Measurements from ENCODE around the gene HOXA9. TPM values are rescaled to one million over a fixed set of nuclear protein-coding genes. Genes with fewer than 3 reads are reported as not detected.

HOXA9 gene
- total RNA-seq, 4 donors from 2014 or later, result 25.7 to 71.2 (median 46.1) TPM

DNA sequence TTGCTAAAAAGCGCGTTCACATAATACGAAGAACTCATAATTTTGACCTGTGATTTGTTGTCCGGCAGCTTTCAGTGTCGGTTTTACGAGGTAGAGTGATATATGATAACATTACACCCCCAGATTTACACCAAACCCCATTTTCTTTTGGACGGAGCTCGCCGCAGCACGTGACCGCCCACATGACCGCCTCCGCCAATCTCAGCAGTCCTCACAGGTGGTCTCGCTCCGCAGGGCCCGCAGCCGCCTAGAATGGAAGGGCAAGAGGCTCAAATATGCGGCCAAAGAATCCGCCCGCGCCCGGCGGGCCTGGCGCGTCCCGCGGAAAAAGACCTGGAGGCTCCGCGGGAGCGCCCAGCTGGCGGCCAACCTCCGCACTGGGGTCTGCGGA lies 8.8 kb downstream of the HOXA9 start, which contains the start of gene HOXA7:
TSS of gene HOXA7 (minus strand) at position 168 of the 391 bp plus-strand sequence. CDS start at position 38, 130 bp downstream.
- peaks cover 0 to 7% (median 0%) of the 10 kb centered on the region in 4 donors for H3K9me3 ChIP-seq
- H3K27me3 ChIP-seq, result no peaks in the 10 kb centered on the region
- DNase-seq, result peak; percentile 25 to 83 (median 76)
- H3K4me3 ChIP-seq, result peak within 1 kb of the TSS; percentile 33 to 81 (median 55)
- H3K36me3 ChIP-seq, result no peaks in the 10 kb centered on the region
- H3K27ac ChIP-seq, result peak within 1 kb of the TSS; percentile 69 to 93 (median 84)
- no peak for TF ChIP-seq CTCF (IDR thresholded peaks at IDR 0.05)
- TF ChIP-seq POLR2A (IDR thresholded peaks at IDR 0.05), result peak in 1 of 2 donors; percentile 39
- H3K4me1 ChIP-seq, result peaks cover 3 to 60% (median 13%) of the 10 kb centered on the region in 4 donors

DNA sequence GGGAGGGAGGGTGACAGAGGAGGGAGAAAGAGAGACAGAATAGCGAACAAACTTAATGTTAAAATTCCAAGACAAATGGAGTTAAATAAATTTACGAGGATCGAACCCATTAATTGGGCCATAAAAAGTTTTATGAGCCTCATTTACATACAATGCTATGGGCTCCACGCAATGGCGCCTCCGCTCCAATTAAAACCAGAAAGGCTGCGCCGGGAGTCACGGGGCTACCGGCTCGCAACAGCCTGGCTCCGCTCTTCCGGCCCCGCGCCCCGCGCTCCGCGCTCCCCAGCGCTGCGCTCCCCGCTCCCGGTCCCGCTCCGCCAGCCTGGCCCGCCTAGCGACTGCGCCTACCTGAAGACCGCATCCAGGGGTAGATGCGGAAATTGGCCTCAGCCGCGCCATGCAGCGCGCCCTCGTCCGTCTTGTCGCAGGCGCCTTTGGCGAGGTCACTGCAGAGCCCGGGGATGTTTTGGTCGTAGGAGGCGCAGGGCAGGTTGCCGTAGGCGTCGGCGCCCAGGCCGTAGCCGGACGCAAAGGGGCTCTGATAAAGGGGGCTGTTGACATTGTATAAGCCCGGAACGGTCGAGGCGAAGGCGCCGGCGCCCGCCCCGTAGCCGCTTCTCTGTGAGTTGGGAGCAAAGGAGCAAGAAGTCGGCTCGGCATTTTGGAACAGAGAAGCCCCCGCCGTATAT lies 9.4 kb downstream of the HOXA9 start:
- Histone ChIP-seq H3K4me1 (peaks cover 3 to 55% (median 13%) of the 10 kb centered on the region in 4 donors), H3K27me3 (no peaks in the 10 kb centered on the region), H3K36me3 (no peaks in the 10 kb centered on the region), H3K27ac (peak overlapping the region; percentile 69 to 93 (median 84)), H3K9me3 (peaks cover 0 to 7% (median 0%) of the 10 kb centered on the region in 4 donors), H3K4me3 (peak overlapping the region; percentile 33 to 81 (median 55))
- peak; percentile 15 to 78 (median 69) for DNase-seq
- TF ChIP-seq CTCF (IDR thresholded peaks at IDR 0.05) (no peak), POLR2A (IDR thresholded peaks at IDR 0.05) (peak; percentile 38 to 51)

GRCh38 chr7:27154901-27155815 lies 10.2 kb downstream of the HOXA9 start:
- Histone ChIP-seq H3K4me1 (peaks cover 1 to 49% (median 14%) of the 10 kb centered on the region in 4 donors), H3K4me3 (peak overlapping the region; percentile 4 to 81 (median 55)), H3K36me3 (no peaks in the 10 kb centered on the region), H3K9me3 (peaks cover 0 to 7% (median 0%) of the 10 kb centered on the region in 4 donors), H3K27me3 (no peaks in the 10 kb centered on the region), H3K27ac (peak overlapping the region; percentile 69 to 93 (median 84))
- DNase-seq, result peak; percentile 17 to 72 (median 68)
- TF ChIP-seq POLR2A (IDR thresholded peaks at IDR 0.05) (no peak), CTCF (IDR thresholded peaks at IDR 0.05) (no peak)

- Histone ChIP-seq H3K36me3 (no peaks in the 10 kb centered on the region), H3K4me1 (peaks cover 0 to 48% (median 14%) of the 10 kb centered on the region in 4 donors), H3K27ac (peak overlapping the region in 3 of 4 donors; percentile 60 to 93 (median 76)), H3K4me3 (peak overlapping the region in 2 of 4 donors; percentile 74 to 81), H3K27me3 (no peaks in the 10 kb centered on the region), H3K9me3 (peaks cover 0 to 7% (median 0%) of the 10 kb centered on the region in 4 donors)
- no peak for TF ChIP-seq CTCF (IDR thresholded peaks at IDR 0.05)
- TF ChIP-seq POLR2A (IDR thresholded peaks at IDR 0.05), result no peak
- DNase-seq, result peak; percentile 11 to 50 (median 42)
These were observed 11.0 kb downstream of the HOXA9 start for GRCh38 chr7:27154369-27154768.

DNA sequence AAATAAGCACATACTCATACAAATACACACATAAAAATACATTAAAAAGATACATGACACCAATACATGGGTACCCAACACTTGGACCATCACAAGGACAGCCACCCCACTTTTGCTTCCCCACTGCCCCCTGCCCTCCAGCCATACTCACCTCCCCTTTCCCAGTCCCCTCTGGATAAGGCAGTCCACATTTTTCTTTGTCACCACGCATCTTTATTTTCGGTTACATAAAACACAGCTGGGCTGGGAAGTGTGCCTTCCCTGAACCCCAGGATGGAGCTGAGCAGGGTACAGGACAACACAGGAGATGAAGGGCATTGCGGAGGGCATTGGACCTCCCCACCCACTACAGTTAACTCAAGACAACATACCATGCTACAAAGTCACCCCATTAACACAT lies 11.8 kb downstream of the HOXA9 start:
- Histone ChIP-seq H3K36me3 (no peaks in the 10 kb centered on the region), H3K9me3 (peaks cover 0 to 7% (median 0%) of the 10 kb centered on the region in 4 donors), H3K4me3 (no peak overlapping the region), H3K27ac (peak overlapping the region in 3 of 4 donors; percentile 81 to 96 (median 92)), H3K27me3 (no peaks in the 10 kb centered on the region), H3K4me1 (peaks cover 0 to 56% (median 14%) of the 10 kb centered on the region in 4 donors)
- TF ChIP-seq POLR2A (IDR thresholded peaks at IDR 0.05) (no peak), CTCF (IDR thresholded peaks at IDR 0.05) (no peak)
- peak in 2 of 3 donors; percentile 5 to 43 for DNase-seq

Measured in Peyer's patch (tissue), 4 donors.